HEK293 (cell line): ENCODE measurements around the gene ZFAND3.
A peak's percentile ranks its signal among the peaks of the same experiment; 100 is the strongest.

ENCODE experiments used
- EGR2 ChIP-seq: fragments of 450-650 bp; formaldehyde crosslinking; IDR thresholded peaks from 2 replicates; pipeline ENCODE4 v1.5.1; 2016; ENCODE audit warnings: low read depth, missing biosample characterization, missing genetic modification characterization
- GLIS1 ChIP-seq: fragments of 450-650 bp; formaldehyde crosslinking; IDR thresholded peaks from 2 replicates; pipeline ENCODE4 v1.5.1; 2016; ENCODE audit warnings: missing biosample characterization, missing genetic modification characterization
- GLIS2 ChIP-seq: fragments of 450-650 bp; formaldehyde crosslinking; IDR thresholded peaks from 2 replicates; pipeline ENCODE4 v1.5.1; 2016; ENCODE audit warnings: missing biosample characterization, missing genetic modification characterization
- KLF16 ChIP-seq: fragments of 450-650 bp; formaldehyde crosslinking; IDR thresholded peaks from 2 replicates; pipeline ENCODE4 v1.5.1; 2017; ENCODE audit warnings: missing biosample characterization, missing genetic modification characterization
- SP3 ChIP-seq: fragments of 450-650 bp; formaldehyde crosslinking; IDR thresholded peaks from 2 replicates; pipeline ENCODE4 v1.5.1; 2016; ENCODE audit warnings: missing biosample characterization, missing genetic modification characterization
- YY2 ChIP-seq: fragments of 450-650 bp; formaldehyde crosslinking; IDR thresholded peaks from 2 replicates; pipeline ENCODE4 v1.5.1; 2016; ENCODE audit warnings: missing biosample characterization, missing genetic modification characterization
- ZFP37 ChIP-seq: fragments of 450-650 bp; formaldehyde crosslinking; IDR thresholded peaks from 2 replicates; pipeline ENCODE4 v1.5.1; 2016; ENCODE audit warnings: missing biosample characterization, missing genetic modification characterization
- ZIC2 ChIP-seq: fragments of 450-650 bp; formaldehyde crosslinking; IDR thresholded peaks from 2 replicates; pipeline ENCODE4 v1.5.1; 2016; ENCODE audit warnings: missing biosample characterization, missing genetic modification characterization
- ZNF114 ChIP-seq: fragments of 450-650 bp; formaldehyde crosslinking; IDR thresholded peaks from 2 replicates; pipeline ENCODE4 v1.5.0; 2017; ENCODE audit warnings: missing biosample characterization, missing genetic modification characterization
- ZNF214 ChIP-seq: fragments of 450-650 bp; formaldehyde crosslinking; IDR thresholded peaks from 2 replicates; pipeline ENCODE4 v1.5.1; 2017; ENCODE audit warnings: missing biosample characterization, mild to moderate bottlenecking, missing genetic modification characterization, borderline replicate concordance
- ZNF248 ChIP-seq: fragments of 450-650 bp; formaldehyde crosslinking; IDR thresholded peaks from 2 replicates; pipeline ENCODE4 v1.5.1; 2017; ENCODE audit warnings: missing biosample characterization, missing genetic modification characterization
- ZNF335 ChIP-seq: fragments of 450-650 bp; formaldehyde crosslinking; conservative IDR thresholded peaks from 2 replicates; pipeline ENCODE4 v1.5.1; 2016; ENCODE audit warnings: missing biosample characterization, missing genetic modification characterization
- ZNF398 ChIP-seq: fragments of 450-650 bp; formaldehyde crosslinking; IDR thresholded peaks from 2 replicates; pipeline ENCODE4 v1.5.1; 2017; ENCODE audit warnings: missing biosample characterization, missing genetic modification characterization
- ZNF521 ChIP-seq: fragments of 450-650 bp; formaldehyde crosslinking; IDR thresholded peaks from 2 replicates; pipeline ENCODE4 v1.5.1; 2017; ENCODE audit warnings: missing biosample characterization, mild to moderate bottlenecking, missing genetic modification characterization
- ZNF558 ChIP-seq: fragments of 450-650 bp; formaldehyde crosslinking; IDR thresholded peaks from 2 replicates; pipeline ENCODE4 v1.5.1; 2016; ENCODE audit warnings: missing biosample characterization, missing genetic modification characterization
- ZNF585B ChIP-seq: fragments of 450-650 bp; formaldehyde crosslinking; IDR thresholded peaks from 2 replicates; pipeline ENCODE4 v1.5.1; 2016; ENCODE audit warnings: missing biosample characterization, missing genetic modification characterization
- ZNF596 ChIP-seq: fragments of 450-650 bp; IDR thresholded peaks from 2 replicates; pipeline ENCODE4 v1.5.0; 2018; ENCODE audit warnings: missing biosample characterization, mild to moderate bottlenecking, missing genetic modification characterization, moderate library complexity
- ZNF600 ChIP-seq: fragments of 450-650 bp; formaldehyde crosslinking; IDR thresholded peaks from 2 replicates; pipeline ENCODE4 v1.5.1; 2016; ENCODE audit warnings: missing biosample characterization, missing genetic modification characterization
- ZNF670 ChIP-seq: fragments of 450-650 bp; formaldehyde crosslinking; IDR thresholded peaks from 2 replicates; pipeline ENCODE4 v1.5.1; 2016; ENCODE audit warnings: missing biosample characterization, missing genetic modification characterization, low read depth
- ZNF768 ChIP-seq: fragments of 450-650 bp; formaldehyde crosslinking; IDR thresholded peaks from 2 replicates; pipeline ENCODE4 v1.5.1; 2018; ENCODE audit warnings: missing biosample characterization, mild to moderate bottlenecking, missing genetic modification characterization
- ZSCAN30 ChIP-seq: fragments of 450-650 bp; IDR thresholded peaks from 2 replicates; pipeline ENCODE4 v1.5.1; 2018; ENCODE audit warnings: missing biosample characterization, mild to moderate bottlenecking, missing genetic modification characterization, moderate library complexity
- TF ChIP-seq, protein P1 (sequence below): fragments of 450-650 bp; IDR thresholded peaks from 2 replicates; pipeline ENCODE4 v1.5.1; 2018; ENCODE audit warnings: missing biosample characterization, missing genetic modification characterization
- TF ChIP-seq, protein P2 (sequence below): fragments of 450-650 bp; formaldehyde crosslinking; optimal IDR thresholded peaks from 2 replicates; pipeline ENCODE3; 2016; ENCODE audit warnings: missing biosample characterization, mild to moderate bottlenecking, missing genetic modification characterization
- TF ChIP-seq, protein P3 (sequence below): fragments of 450-650 bp; formaldehyde crosslinking; IDR thresholded peaks from 2 replicates; pipeline ENCODE4 v1.5.1; 2016; ENCODE audit warnings: missing biosample characterization, missing genetic modification characterization
- TF ChIP-seq, protein P4 (sequence below): fragments of 450-650 bp; formaldehyde crosslinking; IDR thresholded peaks from 2 replicates; pipeline ENCODE4 v1.5.1; 2016; ENCODE audit warnings: missing biosample characterization, missing genetic modification characterization
- TF ChIP-seq, protein P5 (sequence below): fragments of 450-650 bp; formaldehyde crosslinking; IDR thresholded peaks from 2 replicates; pipeline ENCODE4 v1.5.1; 2016; ENCODE audit warnings: missing biosample characterization, missing genetic modification characterization

The ZFAND3 gene

DNA sequence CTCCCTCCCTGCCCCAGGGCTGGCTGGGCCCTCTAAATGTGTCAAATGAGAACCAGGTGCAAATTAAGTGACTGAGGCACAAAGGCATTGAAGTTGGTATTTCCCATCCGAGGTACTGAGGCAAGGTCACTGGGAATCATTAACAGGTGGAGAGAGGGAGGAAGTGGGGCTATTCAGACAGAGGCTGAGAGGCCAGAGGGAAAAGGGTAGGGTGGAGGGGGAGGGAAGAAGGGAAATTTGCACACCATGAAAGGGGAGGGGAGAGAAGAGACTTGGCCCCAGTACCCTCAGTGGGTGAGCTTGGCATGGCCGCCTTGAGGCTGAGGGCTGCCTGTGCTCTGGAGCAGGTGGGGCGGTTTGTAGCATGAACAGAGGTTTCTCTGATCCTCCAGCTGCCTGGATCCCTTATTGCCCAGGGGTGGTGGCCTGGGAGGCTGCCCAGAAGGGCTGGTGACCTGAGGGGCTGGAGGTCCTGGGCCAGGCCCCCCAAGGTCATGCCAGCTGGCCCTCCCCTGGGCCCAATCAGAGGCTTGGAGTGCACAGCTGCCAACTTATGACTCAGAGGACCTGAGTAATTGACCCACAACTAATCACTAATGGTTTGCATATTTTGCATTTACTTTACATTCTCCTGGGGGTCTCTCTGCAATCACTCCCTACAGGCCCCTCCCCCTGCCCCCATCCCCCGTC is 40.3 kb upstream of the ZFAND3 start (continued):
- TF ChIP-seq ZNF670 (tag by site-specific recombination) (no peak), SP3 (no peak), ZNF335 (no peak), ZNF398 (tag by site-specific recombination) (peak; percentile 52; the same call in 1 of the 2 replicates), ZNF248 (tag by site-specific recombination) (no peak), ZNF214 (tag by site-specific recombination) (no peak), ZFP37 (tag by site-specific recombination) (no peak), ZNF585B (no peak), ZIC2 (tag by site-specific recombination) (no peak), ZSCAN30 (tag by site-specific recombination) (no peak), ZNF600 (tag by site-specific recombination) (no peak), EGR2 (tag by site-specific recombination) (no peak), ZNF114 (tag by site-specific recombination) (no peak), ZNF768 (tag by site-specific recombination) (no peak), ZNF596 (tag by site-specific recombination) (no peak), ZNF521 (tag by site-specific recombination) (no peak), KLF16 (tag by site-specific recombination) (no peak), GLIS1 (tag by site-specific recombination) (peak; percentile 47), ZNF558 (tag by site-specific recombination) (no peak), YY2 (tag by site-specific recombination) (0 out of 2 replicates have a peak, but pooled peaks have one; percentile 47), GLIS2 (peak; percentile 62; the same call in 1 of the 2 replicates)
- TF ChIP-seq, protein P1, sequence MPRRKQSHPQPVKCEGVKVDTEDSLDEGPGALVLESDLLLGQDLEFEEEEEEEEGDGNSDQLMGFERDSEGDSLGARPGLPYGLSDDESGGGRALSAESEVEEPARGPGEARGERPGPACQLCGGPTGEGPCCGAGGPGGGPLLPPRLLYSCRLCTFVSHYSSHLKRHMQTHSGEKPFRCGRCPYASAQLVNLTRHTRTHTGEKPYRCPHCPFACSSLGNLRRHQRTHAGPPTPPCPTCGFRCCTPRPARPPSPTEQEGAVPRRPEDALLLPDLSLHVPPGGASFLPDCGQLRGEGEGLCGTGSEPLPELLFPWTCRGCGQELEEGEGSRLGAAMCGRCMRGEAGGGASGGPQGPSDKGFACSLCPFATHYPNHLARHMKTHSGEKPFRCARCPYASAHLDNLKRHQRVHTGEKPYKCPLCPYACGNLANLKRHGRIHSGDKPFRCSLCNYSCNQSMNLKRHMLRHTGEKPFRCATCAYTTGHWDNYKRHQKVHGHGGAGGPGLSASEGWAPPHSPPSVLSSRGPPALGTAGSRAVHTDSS = no peak
- TF ChIP-seq, protein P2, sequence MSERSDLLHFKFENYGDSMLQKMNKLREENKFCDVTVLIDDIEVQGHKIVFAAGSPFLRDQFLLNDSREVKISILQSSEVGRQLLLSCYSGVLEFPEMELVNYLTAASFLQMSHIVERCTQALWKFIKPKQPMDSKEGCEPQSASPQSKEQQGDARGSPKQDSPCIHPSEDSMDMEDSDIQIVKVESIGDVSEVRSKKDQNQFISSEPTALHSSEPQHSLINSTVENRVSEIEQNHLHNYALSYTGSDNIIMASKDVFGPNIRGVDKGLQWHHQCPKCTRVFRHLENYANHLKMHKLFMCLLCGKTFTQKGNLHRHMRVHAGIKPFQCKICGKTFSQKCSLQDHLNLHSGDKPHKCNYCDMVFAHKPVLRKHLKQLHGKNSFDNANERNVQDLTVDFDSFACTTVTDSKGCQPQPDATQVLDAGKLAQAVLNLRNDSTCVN (tag by site-specific recombination) = no peak
- TF ChIP-seq, protein P3, sequence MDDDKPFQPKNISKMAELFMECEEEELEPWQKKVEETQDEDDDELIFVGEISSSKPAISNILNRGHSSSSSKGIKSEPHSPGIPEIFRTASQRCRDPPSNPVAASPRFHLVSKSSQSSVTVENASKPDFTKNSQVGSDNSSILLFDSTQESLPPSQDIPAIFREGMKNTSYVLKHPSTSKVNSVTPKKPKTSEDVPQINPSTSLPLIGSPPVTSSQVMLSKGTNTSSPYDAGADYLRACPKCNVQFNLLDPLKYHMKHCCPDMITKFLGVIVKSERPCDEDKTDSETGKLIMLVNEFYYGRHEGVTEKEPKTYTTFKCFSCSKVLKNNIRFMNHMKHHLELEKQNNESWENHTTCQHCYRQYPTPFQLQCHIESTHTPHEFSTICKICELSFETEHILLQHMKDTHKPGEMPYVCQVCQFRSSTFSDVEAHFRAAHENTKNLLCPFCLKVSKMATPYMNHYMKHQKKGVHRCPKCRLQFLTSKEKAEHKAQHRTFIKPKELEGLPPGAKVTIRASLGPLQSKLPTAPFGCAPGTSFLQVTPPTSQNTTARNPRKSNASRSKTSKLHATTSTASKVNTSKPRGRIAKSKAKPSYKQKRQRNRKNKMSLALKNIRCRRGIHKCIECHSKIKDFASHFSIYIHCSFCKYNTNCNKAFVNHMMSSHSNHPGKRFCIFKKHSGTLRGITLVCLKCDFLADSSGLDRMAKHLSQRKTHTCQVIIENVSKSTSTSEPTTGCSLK (tag by site-specific recombination) = no peak
- TF ChIP-seq, protein P4, sequence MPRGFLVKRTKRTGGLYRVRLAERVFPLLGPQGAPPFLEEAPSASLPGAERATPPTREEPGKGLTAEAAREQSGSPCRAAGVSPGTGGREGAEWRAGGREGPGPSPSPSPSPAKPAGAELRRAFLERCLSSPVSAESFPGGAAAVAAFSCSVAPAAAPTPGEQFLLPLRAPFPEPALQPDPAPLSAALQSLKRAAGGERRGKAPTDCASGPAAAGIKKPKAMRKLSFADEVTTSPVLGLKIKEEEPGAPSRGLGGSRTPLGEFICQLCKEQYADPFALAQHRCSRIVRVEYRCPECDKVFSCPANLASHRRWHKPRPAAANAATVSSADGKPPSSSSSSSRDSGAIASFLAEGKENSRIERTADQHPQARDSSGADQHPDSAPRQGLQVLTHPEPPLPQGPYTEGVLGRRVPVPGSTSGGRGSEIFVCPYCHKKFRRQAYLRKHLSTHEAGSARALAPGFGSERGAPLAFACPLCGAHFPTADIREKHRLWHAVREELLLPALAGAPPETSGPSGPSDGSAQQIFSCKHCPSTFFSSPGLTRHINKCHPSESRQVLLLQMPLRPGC (tag by site-specific recombination) = no peak
- TF ChIP-seq, protein P5, sequence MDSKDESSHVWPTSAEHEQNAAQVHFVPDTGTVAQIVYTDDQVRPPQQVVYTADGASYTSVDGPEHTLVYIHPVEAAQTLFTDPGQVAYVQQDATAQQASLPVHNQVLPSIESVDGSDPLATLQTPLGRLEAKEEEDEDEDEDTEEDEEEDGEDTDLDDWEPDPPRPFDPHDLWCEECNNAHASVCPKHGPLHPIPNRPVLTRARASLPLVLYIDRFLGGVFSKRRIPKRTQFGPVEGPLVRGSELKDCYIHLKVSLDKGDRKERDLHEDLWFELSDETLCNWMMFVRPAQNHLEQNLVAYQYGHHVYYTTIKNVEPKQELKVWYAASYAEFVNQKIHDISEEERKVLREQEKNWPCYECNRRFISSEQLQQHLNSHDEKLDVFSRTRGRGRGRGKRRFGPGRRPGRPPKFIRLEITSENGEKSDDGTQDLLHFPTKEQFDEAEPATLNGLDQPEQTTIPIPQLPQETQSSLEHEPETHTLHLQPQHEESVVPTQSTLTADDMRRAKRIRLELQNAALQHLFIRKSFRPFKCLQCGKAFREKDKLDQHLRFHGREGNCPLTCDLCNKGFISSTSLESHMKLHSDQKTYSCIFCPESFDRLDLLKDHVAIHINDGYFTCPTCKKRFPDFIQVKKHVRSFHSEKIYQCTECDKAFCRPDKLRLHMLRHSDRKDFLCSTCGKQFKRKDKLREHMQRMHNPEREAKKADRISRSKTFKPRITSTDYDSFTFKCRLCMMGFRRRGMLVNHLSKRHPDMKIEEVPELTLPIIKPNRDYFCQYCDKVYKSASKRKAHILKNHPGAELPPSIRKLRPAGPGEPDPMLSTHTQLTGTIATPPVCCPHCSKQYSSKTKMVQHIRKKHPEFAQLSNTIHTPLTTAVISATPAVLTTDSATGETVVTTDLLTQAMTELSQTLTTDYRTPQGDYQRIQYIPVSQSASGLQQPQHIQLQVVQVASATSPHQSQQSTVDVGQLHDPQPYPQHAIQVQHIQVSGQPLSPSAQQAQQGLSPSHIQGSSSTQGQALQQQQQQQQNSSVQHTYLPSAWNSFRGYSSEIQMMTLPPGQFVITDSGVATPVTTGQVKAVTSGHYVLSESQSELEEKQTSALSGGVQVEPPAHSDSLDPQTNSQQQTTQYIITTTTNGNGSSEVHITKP (tag by site-specific recombination) = peak; percentile 51
- TF ChIP-seq, all 188 proteins: peak for 6
